Activated CD4-positive, alpha-beta T cell treated with anti-CD3 and anti-CD28 coated beads for 36 hours (primary cell): ENCODE data around the gene LRRC8C. TPM values are rescaled to one million over a fixed set of nuclear protein-coding genes. Genes with fewer than 3 reads are reported as not detected.

Source experiments
- total RNA-seq, 2 experiments: library from RNA; stranded (reverse); gene quantifications; one replicate each; pipeline ENCODE4 v1.2.3, GENCODE V29; 2021

LRRC8C gene
- total RNA-seq, 2 experiments from 2014 or later = 31.5 to 37.1 TPM

Other genes with a start within 250 kb of the LRRC8C start
- 10 to 100 TPM; 38.9 to 41.5 TPM for gene LRRC8B, start 108.3 kb upstream of the LRRC8C start, total RNA-seq
- gene LRRC8D, start 187.9 kb downstream of the LRRC8C start, total RNA-seq = 10 to 100 TPM; 24.3 to 30.0 TPM